ENCODE data around the gene SP100.
"Not testable (repeated sequence)": the region's sequence is repeated elsewhere in the genome, so short reads cannot be mapped to it uniquely, and the experiment has no call there.

SP100 gene

GRCh38 chr2:230416061-230416721, at the start of gene SP100:
Gene SP100, plus strand, starts transcription at chr2:230416201. Its CDS starts 96 bp downstream, at chr2:230416297.
- H3K27ac ChIP-seq: no peak within 1 kb of the TSS
- DNase-seq (ENCODE audit: low read depth, low spot score): no peak
- no peak within 1 kb of the TSS for H3K4me3 ChIP-seq

GRCh38 chr2:230382108-230382507, 33.9 kb upstream of the SP100 start:
- no peak overlapping the region for H3K4me3 ChIP-seq
- no peak overlapping the region for H3K9ac ChIP-seq (ENCODE audit: insufficient read length)
- no peaks in the 10 kb centered on the region for H3K9me3 ChIP-seq (ENCODE audit: low read depth, low read length)
- no peak overlapping the region for H3K27ac ChIP-seq
- no peak for DNase-seq (ENCODE audit: low read depth, low spot score)
- TF ChIP-seq FOXP2 (optimal IDR thresholded peaks at IDR 0.05; ENCODE audit: control extremely low read depth, extremely low read length, insufficient read depth) (no peak), POLR2AphosphoS5 (IDR thresholded peaks at IDR 0.05; ENCODE audit: borderline replicate concordance, low read depth, low read length) (no peak), EZH2 (IDR thresholded peaks at IDR 0.05) (no peak)
- H3K36me3 ChIP-seq (ENCODE audit: insufficient read depth, low read length): no peaks in the 10 kb centered on the region

More at GRCh38 chr2:230416061-230416721, at the start of gene SP100:
- TF ChIP-seq POLR2AphosphoS5 (IDR thresholded peaks at IDR 0.05; ENCODE audit: borderline replicate concordance, low read depth, low read length) (no peak), FOXP2 (optimal IDR thresholded peaks at IDR 0.05; ENCODE audit: control extremely low read depth, extremely low read length, insufficient read depth) (no peak), EZH2 (IDR thresholded peaks at IDR 0.05) (no peak)
- Histone ChIP-seq H3K36me3 (ENCODE audit: insufficient read depth, low read length) (no peaks in the 10 kb centered on the region), H3K9ac (ENCODE audit: insufficient read length) (no peak within 1 kb of the TSS), H3K9me3 (ENCODE audit: low read depth, low read length) (no peaks in the 10 kb centered on the region)

DNA sequence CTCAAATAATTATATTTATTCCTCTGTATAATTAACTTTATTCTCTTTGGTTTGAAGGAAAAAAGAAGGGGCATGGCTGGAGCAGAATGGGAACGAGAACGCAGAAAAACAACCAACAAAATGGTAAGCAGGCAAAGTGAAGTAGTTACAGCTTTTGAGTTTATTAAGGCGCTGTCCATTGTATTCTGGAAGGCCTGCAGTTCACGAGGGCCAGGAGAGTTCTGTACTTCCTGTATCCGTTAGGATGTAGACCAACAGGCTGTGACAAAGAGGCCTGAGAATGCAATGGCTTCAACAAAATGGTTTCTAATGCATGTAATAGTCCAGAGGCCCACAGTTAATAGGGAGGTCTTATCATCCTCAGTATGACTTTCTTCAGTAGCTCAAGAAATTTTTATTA, 32.5 kb upstream of the SP100 start:
- Histone ChIP-seq H3K9me3 (ENCODE audit: low read depth, low read length) (no peaks in the 10 kb centered on the region), H3K9ac (ENCODE audit: insufficient read length) (no peak overlapping the region), H3K4me3 (no peak overlapping the region), H3K36me3 (ENCODE audit: insufficient read depth, low read length) (no peaks in the 10 kb centered on the region), H3K27ac (no peak overlapping the region)
- TF ChIP-seq EZH2 (IDR thresholded peaks at IDR 0.05) (no peak), POLR2AphosphoS5 (IDR thresholded peaks at IDR 0.05; ENCODE audit: borderline replicate concordance, low read depth, low read length) (no peak), FOXP2 (optimal IDR thresholded peaks at IDR 0.05; ENCODE audit: control extremely low read depth, extremely low read length, insufficient read depth) (no peak)
- DNase-seq (ENCODE audit: low read depth, low spot score): no peak

DNA sequence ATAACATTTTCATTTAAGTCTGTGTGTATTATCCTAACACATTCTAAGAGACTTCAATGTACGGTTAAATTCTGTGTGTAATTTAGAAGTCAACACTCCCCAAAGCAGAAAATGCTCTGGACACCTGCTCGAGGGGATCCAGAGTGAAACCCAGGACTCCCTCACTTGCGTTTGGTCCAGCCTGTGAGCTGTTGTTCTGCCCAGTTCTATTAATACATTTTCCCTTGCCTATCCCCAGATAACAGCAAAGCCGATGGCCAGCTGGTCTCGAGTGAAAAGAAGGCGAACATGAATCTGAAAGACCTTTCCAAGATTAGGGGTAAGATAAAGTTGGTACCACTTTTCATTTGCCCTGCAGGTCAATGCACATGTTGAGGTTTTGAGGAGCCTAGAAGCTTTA, 31.0 kb upstream of the SP100 start:
- H3K9ac ChIP-seq (ENCODE audit: insufficient read length): no peak overlapping the region
- H3K9me3 ChIP-seq (ENCODE audit: low read depth, low read length): no peaks in the 10 kb centered on the region
- H3K27ac ChIP-seq: no peak overlapping the region
- H3K4me3 ChIP-seq: no peak overlapping the region
- no peaks in the 10 kb centered on the region for H3K36me3 ChIP-seq (ENCODE audit: insufficient read depth, low read length)
- TF ChIP-seq POLR2AphosphoS5 (IDR thresholded peaks at IDR 0.05; ENCODE audit: borderline replicate concordance, low read depth, low read length) (no peak), EZH2 (IDR thresholded peaks at IDR 0.05) (no peak), FOXP2 (optimal IDR thresholded peaks at IDR 0.05; ENCODE audit: control extremely low read depth, extremely low read length, insufficient read depth) (no peak)
- DNase-seq (ENCODE audit: low read depth, low spot score): no peak

GRCh38 chr2:230394301-230394700, 21.7 kb upstream of the SP100 start:
- Histone ChIP-seq H3K9me3 (ENCODE audit: low read depth, low read length) (no peaks in the 10 kb centered on the region), H3K9ac (ENCODE audit: insufficient read length) (no peak overlapping the region), H3K4me3 (no peak overlapping the region), H3K36me3 (ENCODE audit: insufficient read depth, low read length) (no peaks in the 10 kb centered on the region), H3K27ac (no peak overlapping the region)
- DNase-seq (ENCODE audit: low read depth, low spot score): no peak
- no peak for TF ChIP-seq POLR2AphosphoS5 (IDR thresholded peaks at IDR 0.05; ENCODE audit: borderline replicate concordance, low read depth, low read length)
- no peak for TF ChIP-seq FOXP2 (optimal IDR thresholded peaks at IDR 0.05; ENCODE audit: control extremely low read depth, extremely low read length, insufficient read depth)
- no peak for TF ChIP-seq EZH2 (IDR thresholded peaks at IDR 0.05)

DNA sequence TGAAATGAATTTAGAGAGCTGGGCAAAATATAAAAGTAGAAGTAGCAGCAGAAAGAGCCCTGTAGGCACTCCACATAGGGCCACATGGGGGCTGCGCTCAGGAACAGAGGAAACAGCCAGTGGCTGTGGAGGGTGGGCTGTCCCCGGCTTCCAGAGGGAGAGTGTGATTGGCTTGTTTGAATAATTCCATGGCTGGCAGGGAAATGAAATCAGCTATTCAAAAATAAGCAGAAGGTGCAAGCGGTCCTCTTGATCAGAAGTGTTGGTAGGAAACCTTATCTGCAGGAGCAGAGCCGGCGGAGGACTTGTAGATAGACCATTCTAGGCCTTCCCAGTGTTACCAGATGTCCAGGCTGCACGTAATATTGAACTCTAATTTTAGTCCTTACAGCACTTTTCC, 17.3 kb upstream of the SP100 start:
- not testable (repeated sequence) for DNase-seq (ENCODE audit: low read depth, low spot score); H3K9me3 ChIP-seq (ENCODE audit: low read depth, low read length); H3K4me3 ChIP-seq; H3K9ac ChIP-seq (ENCODE audit: insufficient read length); H3K36me3 ChIP-seq (ENCODE audit: insufficient read depth, low read length); H3K27ac ChIP-seq

GRCh38 chr2:230400041-230400440, 16.0 kb upstream of the SP100 start:
- Histone ChIP-seq H3K36me3 (ENCODE audit: insufficient read depth, low read length) (no peaks in the 10 kb centered on the region), H3K27ac (no peak overlapping the region), H3K9ac (ENCODE audit: insufficient read length) (no peak overlapping the region), H3K4me3 (no peak overlapping the region), H3K9me3 (ENCODE audit: low read depth, low read length) (no peaks in the 10 kb centered on the region)
- TF ChIP-seq EZH2 (IDR thresholded peaks at IDR 0.05): no peak
- no peak for TF ChIP-seq FOXP2 (optimal IDR thresholded peaks at IDR 0.05; ENCODE audit: control extremely low read depth, extremely low read length, insufficient read depth)
- TF ChIP-seq POLR2AphosphoS5 (IDR thresholded peaks at IDR 0.05; ENCODE audit: borderline replicate concordance, low read depth, low read length): no peak
- no peak for DNase-seq (ENCODE audit: low read depth, low spot score)

- no peak for DNase-seq (ENCODE audit: low read depth, low spot score)
- no peak overlapping the region for H3K9ac ChIP-seq (ENCODE audit: insufficient read length)
- TF ChIP-seq EZH2 (IDR thresholded peaks at IDR 0.05) (no peak), POLR2AphosphoS5 (IDR thresholded peaks at IDR 0.05; ENCODE audit: borderline replicate concordance, low read depth, low read length) (no peak), FOXP2 (optimal IDR thresholded peaks at IDR 0.05; ENCODE audit: control extremely low read depth, extremely low read length, insufficient read depth) (no peak)
- no peak overlapping the region for H3K27ac ChIP-seq
- no peaks in the 10 kb centered on the region for H3K9me3 ChIP-seq (ENCODE audit: low read depth, low read length)
- H3K36me3 ChIP-seq (ENCODE audit: insufficient read depth, low read length): no peaks in the 10 kb centered on the region
- H3K4me3 ChIP-seq: no peak overlapping the region
Observed at GRCh38 chr2:230400454-230400853, 15.5 kb upstream of the SP100 start.

DNA sequence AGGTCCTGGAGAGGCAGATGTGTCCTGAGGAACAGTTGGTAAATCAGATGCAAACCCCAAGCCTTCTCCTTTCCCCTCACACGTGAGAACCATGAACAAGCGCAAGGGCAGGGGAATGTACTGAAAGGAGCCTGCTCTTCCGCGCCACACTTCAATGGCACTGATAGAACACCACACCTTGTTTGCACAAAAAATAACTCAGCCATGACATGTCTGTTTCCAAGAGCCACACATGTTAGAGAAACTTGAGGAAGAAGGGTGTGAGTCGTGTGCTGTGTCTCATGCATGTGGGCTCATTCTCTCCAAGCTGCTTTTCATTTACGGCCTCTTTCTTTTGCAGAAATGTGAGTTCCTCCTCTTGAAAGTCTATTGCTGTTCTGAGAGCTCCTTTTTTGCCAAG, 15.0 kb upstream of the SP100 start:
- not testable (repeated sequence) for H3K9me3 ChIP-seq (ENCODE audit: low read depth, low read length); H3K9ac ChIP-seq (ENCODE audit: insufficient read length); H3K4me3 ChIP-seq; H3K27ac ChIP-seq; DNase-seq (ENCODE audit: low read depth, low spot score); H3K36me3 ChIP-seq (ENCODE audit: insufficient read depth, low read length)

Data from SK-N-MC (cell line).